ENCODE results near the gene FOXF2. TPM values are rescaled to one million over a fixed set of nuclear protein-coding genes. Genes with fewer than 3 reads are reported as not detected.
A peak's percentile ranks its signal among the peaks of the same experiment; 100 is the strongest.

FOXF2 gene
- total RNA-seq, 4 donors from 2014 or later, result 0.25 to 3.0 (median 0.99) TPM

DNA sequence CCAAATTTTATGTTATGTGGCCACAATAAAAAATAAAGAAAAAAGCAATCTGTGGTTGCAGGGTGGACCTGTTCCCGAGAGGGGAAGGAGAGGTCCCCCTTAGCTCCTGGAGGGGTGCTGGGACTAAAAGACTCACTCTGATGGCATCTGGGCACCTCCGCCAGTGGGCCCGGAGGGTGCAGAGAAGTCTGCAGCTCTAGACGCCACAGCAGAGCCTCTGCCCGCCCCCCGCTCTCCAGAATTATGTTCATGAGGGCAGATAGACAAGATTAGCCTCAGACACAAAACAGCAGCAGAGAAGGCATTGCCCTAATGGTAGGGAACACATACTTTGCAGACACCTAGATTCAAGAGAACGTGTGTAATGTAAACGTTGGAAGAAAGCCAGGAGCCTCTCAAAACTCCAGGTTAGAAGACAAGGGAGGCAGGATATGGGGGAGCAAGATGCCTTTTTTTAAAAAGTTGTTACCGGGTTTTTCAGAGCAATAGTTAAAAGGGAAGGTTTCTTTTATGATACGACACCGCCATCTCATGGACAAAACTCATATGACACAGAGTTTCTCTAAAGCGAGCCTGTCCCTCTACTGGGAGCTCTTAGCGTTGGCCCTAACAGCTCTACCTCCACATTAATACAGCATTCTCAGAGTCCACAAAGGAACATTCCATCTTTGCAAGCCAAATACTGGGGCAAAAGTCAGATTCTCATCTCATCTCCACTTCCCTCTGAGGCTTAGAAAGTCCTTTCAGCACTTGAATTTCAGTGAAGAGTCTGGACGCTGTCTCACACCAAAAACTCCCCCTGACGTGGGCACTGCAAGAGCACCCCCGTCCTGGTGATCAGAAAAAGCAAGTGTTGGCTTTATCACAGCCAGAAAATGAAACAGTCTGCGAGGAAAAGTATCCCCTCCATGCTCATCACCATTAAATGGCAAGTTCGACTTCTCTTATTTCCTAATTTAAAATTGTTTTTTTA lies 47.2 kb downstream of the FOXF2 start:
- Histone ChIP-seq H3K27me3 (peaks cover 50% of the 10 kb centered on the region), H3K9me3 (no peaks in the 10 kb centered on the region), H3K36me3 (no peaks in the 10 kb centered on the region), H3K27ac (no peak overlapping the region), H3K4me1 (no peaks in the 10 kb centered on the region), H3K4me3 (no peak overlapping the region)
- TF ChIP-seq EP300 (IDR thresholded peaks at IDR 0.05) (no peak), POLR2AphosphoS5 (IDR thresholded peaks at IDR 0.05) (no peak)
- TF ChIP-seq, protein P1, sequence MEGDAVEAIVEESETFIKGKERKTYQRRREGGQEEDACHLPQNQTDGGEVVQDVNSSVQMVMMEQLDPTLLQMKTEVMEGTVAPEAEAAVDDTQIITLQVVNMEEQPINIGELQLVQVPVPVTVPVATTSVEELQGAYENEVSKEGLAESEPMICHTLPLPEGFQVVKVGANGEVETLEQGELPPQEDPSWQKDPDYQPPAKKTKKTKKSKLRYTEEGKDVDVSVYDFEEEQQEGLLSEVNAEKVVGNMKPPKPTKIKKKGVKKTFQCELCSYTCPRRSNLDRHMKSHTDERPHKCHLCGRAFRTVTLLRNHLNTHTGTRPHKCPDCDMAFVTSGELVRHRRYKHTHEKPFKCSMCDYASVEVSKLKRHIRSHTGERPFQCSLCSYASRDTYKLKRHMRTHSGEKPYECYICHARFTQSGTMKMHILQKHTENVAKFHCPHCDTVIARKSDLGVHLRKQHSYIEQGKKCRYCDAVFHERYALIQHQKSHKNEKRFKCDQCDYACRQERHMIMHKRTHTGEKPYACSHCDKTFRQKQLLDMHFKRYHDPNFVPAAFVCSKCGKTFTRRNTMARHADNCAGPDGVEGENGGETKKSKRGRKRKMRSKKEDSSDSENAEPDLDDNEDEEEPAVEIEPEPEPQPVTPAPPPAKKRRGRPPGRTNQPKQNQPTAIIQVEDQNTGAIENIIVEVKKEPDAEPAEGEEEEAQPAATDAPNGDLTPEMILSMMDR (IDR thresholded peaks at IDR 0.05), result peak; percentile 49 to 70
- WGBS, result 27% methylated on average over 18 of the region's 18 CpGs
- DNase-seq (ENCODE audit: low spot score in 2 of 2), result no peak

DNA sequence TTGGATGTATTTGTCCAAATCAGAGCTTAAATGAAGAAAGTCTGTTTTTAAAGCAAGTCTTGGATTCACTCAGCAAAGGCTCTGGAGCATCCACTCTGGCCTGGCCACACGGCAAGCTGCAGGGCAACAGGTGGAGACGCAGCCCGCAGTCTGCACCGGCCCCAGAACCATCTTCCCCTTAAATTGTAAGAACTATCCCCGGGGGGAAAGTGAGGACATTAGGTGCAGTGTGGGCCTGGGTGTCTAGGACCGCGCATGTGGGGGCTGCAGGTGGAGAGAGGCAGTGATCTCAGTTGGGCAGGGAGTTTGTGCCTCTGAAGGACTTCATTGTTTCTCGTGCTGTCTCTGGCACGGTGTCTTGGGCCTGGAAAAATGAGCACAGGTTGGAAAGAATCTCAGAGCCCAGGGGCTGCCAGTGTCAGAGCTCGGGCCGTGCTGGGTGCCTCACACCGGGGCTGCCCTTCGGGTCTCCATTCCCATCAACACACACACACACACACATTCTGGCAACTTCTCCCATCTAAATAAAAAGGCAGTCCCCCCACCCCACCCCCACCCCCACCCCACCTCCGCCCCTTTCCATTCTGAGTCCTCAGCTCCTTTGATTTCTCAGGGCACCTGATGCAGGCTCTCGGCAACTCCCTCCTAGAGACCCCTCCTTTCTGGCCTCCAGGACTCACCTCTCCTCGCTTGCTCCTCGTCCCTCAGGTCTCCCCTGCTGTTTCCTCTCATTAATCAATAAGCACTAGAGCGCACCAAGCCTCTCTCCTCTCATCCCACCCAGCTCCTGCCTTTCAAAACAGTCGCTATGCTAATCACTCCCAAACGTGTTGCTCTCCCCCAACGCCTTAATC lies 48.4 kb downstream of the FOXF2 start:
- TF ChIP-seq POLR2AphosphoS5 (IDR thresholded peaks at IDR 0.05), result no peak
- no peak for TF ChIP-seq POLR2A (IDR thresholded peaks at IDR 0.05)
- TF ChIP-seq, protein P1 (IDR thresholded peaks at IDR 0.05), result no peak
- TF ChIP-seq EP300 (IDR thresholded peaks at IDR 0.05), result no peak
- no peaks in the 10 kb centered on the region for H3K4me1 ChIP-seq
- DNase-seq (ENCODE audit: low spot score in 2 of 2), result no peak
- H3K36me3 ChIP-seq, result no peaks in the 10 kb centered on the region
- WGBS, result 60% methylated on average over 20 of the region's 21 CpGs
- H3K27me3 ChIP-seq, result peaks cover 52% of the 10 kb centered on the region
- no peak overlapping the region for H3K4me3 ChIP-seq
- H3K9me3 ChIP-seq, result no peaks in the 10 kb centered on the region
- H3K27ac ChIP-seq, result no peak overlapping the region

DNA sequence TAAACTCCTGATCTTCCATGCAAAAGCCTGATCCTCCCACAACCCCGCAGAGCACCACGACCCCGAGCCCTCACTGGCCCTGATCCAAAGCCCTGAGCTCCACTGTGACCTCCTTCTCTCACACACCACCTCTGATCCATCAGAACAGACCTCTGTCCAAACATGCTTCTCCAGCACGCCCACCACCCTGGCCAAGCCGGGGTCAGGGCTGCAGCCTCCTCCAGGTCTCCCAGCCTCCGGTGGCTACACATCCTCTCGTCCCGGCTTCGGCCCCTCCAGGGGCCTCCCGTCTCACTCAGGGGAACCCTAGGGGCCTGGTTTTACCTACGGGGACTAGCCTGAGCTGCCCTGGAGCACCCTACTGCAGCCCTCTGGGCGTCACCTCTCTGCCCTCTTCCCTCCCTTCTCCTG lies 49.1 kb downstream of the FOXF2 start:
- Histone ChIP-seq H3K27ac (no peak overlapping the region), H3K36me3 (no peaks in the 10 kb centered on the region), H3K9me3 (no peaks in the 10 kb centered on the region), H3K27me3 (peaks cover 52% of the 10 kb centered on the region), H3K4me1 (no peaks in the 10 kb centered on the region), H3K4me3 (no peak overlapping the region)
- WGBS, result 43% methylated on average over 12 of the region's 12 CpGs
- TF ChIP-seq EP300 (IDR thresholded peaks at IDR 0.05) (no peak), POLR2AphosphoS5 (IDR thresholded peaks at IDR 0.05) (no peak), POLR2A (IDR thresholded peaks at IDR 0.05) (no peak)
- TF ChIP-seq, protein P1 (IDR thresholded peaks at IDR 0.05), result no peak
- DNase-seq (ENCODE audit: low spot score in 2 of 2), result no peak

DNA sequence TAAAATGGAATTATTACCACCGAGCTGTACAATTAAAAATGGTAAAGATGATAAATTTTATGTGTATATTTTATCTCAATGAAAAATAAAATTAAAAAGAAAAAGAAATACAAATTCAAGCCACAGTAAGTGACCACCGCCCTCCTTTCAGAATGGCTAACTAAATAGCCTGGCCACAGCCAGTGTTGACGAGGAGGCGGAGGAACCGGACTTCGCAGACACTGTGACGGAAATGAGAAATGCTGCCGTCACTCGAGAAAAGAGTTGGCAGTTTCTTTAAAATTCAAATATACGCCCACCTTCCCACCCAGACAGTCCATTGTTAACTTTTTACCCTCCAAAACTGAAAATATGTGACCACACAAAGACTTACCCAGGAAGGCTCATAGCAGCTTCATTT lies 50.0 kb downstream of the FOXF2 start:
- TF ChIP-seq POLR2A (IDR thresholded peaks at IDR 0.05) (no peak), EP300 (IDR thresholded peaks at IDR 0.05) (no peak), POLR2AphosphoS5 (IDR thresholded peaks at IDR 0.05) (no peak)
- TF ChIP-seq, protein P1 (IDR thresholded peaks at IDR 0.05), result no peak
- WGBS, result 82% methylated on average over 10 of the region's 10 CpGs
- Histone ChIP-seq H3K27me3 (peaks cover 48% of the 10 kb centered on the region), H3K9me3 (no peaks in the 10 kb centered on the region), H3K36me3 (no peaks in the 10 kb centered on the region), H3K27ac (no peak overlapping the region), H3K4me1 (no peaks in the 10 kb centered on the region), H3K4me3 (no peak overlapping the region)
- no peak for DNase-seq (ENCODE audit: low spot score in 2 of 2)

DNA sequence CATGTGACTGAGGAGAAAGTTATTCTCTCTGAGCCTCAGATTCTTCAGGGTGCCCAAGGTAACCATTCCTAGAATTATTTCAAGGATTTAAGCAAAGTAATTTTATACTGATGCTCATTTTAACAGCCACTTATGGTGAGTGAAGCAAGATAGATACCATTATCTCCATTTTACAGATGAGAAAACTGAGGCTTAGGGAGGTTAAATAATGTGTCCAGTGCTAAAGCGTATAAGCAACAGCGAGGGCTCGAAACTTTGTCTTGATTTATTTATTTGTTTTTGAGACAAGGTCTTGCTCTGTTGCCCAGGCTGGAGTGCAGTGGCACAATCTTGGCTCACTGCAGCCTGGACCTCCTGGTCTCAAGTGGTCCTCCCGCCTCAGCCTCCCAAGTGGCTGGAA lies 53.6 kb downstream of the FOXF2 start:
- TF ChIP-seq EP300 (IDR thresholded peaks at IDR 0.05), result no peak
- TF ChIP-seq, protein P1 (IDR thresholded peaks at IDR 0.05), result no peak
- TF ChIP-seq POLR2A (IDR thresholded peaks at IDR 0.05), result no peak
- no peak overlapping the region for H3K27ac ChIP-seq
- no peaks in the 10 kb centered on the region for H3K36me3 ChIP-seq
- H3K9me3 ChIP-seq, result no peaks in the 10 kb centered on the region
- 89% methylated on average over 4 of the region's 4 CpGs for WGBS
- DNase-seq (ENCODE audit: low spot score in 2 of 2), result no peak
- H3K27me3 ChIP-seq, result peaks cover 18% of the 10 kb centered on the region
- H3K4me1 ChIP-seq, result no peaks in the 10 kb centered on the region
- no peak overlapping the region for H3K4me3 ChIP-seq
